Renal cortical epithelial cell (primary cell): ENCODE measurements around the gene C2orf69. TPM values are rescaled to one million over a fixed set of nuclear protein-coding genes. Genes with fewer than 3 reads are reported as not detected.

Source experiments
- DNase-seq: peaks from one replicate; pipeline ENCODE4 v3.0.0-alpha.2; 2011; ENCODE audit warnings: low read depth
- total RNA-seq: library from RNA; depleted of rRNA; stranded (reverse); fragments of >200 nt; gene quantifications from 2 replicates; pipeline ENCODE4 v1.2.3, GENCODE V29; 2014

The C2orf69 gene
- total RNA-seq, 1 donor from 2014 or later, result 12.2 TPM

DNA sequence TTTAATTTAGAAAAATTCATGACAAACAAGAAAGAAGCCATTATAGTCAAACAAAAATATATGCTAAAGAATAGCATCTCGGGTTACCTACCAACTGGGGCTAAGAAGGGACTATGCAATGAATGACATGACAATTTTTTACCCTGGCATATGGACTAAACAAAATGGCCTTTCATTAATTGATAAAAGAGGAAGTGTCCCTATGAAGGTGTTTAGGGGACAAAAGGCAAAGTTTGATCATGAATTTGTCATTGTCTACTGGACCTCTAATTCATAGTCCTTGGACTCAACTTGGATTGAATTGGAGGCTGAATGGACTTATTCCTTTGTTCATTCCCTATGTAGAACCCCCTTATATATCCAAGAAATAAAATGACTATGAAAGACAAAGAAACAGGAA lies 57.0 kb downstream of the C2orf69 start:
- no peak for DNase-seq

DNA sequence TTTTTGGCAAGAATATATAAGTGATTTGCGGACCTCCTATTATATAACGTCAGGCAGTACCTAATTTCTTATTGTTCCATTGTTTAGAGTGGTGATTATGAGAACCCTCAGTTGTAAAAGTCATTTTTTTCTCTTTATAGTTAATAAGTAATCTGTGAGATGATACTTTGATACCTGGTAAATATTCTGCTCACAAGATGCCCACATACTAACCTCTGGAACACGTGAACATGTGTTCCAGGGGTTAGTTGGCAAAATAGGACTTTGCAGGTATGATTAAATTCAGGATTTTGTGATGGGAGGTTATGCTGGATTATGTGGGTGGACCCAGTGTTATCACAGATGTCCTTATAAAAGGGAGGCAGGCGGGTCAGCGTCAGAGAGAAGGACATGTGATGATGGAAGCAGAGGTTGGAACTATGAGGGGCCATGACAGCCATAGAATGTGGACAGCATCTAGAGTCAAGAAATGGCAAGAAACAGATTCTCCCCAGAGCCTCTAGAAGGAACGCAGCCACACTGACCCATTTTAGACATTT lies 61.1 kb downstream of the C2orf69 start:
- DNase-seq, result no peak

DNA sequence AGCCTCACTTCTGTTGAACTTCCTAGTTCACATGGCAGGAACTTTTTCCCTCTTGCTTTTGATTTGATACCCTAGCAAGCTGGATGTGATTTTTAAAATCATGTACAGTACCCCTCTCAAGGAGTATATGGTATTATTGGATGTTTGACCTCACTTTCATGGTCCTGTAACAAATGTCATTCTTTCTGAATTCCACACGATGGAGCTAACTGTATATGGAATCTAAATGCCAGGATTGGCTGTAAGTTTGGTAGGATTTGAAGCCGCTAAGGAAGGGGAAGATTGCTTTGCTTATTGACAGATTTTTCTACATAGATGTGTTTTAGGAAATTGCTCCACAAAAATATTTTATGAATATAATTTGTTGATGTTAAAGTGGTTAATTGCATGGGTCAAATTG lies 62.6 kb downstream of the C2orf69 start:
- peak; percentile 63 for DNase-seq

DNA sequence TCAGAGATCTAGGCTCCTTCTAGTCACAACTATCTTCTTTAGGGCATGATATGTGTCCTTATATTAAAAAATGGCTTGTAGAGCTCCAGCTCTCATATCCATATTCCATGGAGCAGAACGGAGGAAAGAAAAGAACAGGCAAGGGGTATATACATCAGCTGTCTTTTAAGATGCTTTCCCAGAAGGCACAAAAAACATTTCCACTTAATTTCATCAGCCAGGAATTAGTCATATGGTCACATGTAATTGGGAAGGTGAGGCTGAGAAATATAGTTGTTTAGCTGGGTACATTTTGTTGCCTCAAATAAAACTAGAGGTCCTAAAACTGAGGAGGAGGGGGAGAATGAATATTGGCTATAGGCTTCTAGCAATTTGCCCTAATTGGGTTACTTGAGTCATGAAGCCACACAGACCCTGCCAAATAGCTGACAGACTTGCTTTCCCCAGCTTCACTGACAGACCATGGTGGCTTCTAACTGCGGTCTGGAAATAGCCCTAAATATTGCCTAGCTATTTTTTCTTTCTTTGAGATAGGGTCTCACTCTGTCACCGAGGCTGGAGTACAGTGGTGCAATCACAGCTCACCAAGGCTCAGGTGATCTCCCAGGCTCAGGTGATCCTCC lies 64.3 kb downstream of the C2orf69 start:
- peak; percentile 59 for DNase-seq

Other genes starting within 250 kb of the C2orf69 start
- gene FTCDNL1, start 60.1 kb upstream of the C2orf69 start, total RNA-seq, result 2.8 and 3.5 TPM in 2 replicates
- gene TYW5, start 44.2 kb downstream of the C2orf69 start, total RNA-seq, result 8.7 and 12.0 TPM in 2 replicates
- 26.2 and 31.3 TPM in 2 replicates for gene MAIP1, start 44.3 kb downstream of the C2orf69 start, total RNA-seq